GM12872 (cell line): ENCODE results near the gene PPARD.

Source experiments
- CTCF ChIP-seq: IDR thresholded peaks from 3 replicates; pipeline ENCODE4 v1.5.1; 2011; ENCODE audit warnings: low read depth, mild to moderate bottlenecking, low read length, moderate library complexity; ENCODE audit not compliant: insufficient read depth

PPARD gene

GRCh38 chr6:35362200-35362599 lies 19.8 kb downstream of the PPARD start:
- TF ChIP-seq CTCF: no peak

GRCh38 chr6:35363293-35363750 lies 21.0 kb downstream of the PPARD start:
- TF ChIP-seq CTCF: no peak

- TF ChIP-seq CTCF: no peak
Observed at GRCh38 chr6:35365594-35366203, 23.3 kb downstream of the PPARD start.

- no peak for TF ChIP-seq CTCF
Observed at GRCh38 chr6:35366204-35366596, 23.8 kb downstream of the PPARD start.

GRCh38 chr6:35367646-35368037 lies 25.3 kb downstream of the PPARD start:
- no peak for TF ChIP-seq CTCF

- TF ChIP-seq CTCF: no peak
Observed at GRCh38 chr6:35368038-35368887, 25.9 kb downstream of the PPARD start.

- no peak for TF ChIP-seq CTCF
Observed at GRCh38 chr6:35370124-35370741, 27.9 kb downstream of the PPARD start.
